Measurements from ENCODE around the gene TCERG1L.

The TCERG1L gene

DNA sequence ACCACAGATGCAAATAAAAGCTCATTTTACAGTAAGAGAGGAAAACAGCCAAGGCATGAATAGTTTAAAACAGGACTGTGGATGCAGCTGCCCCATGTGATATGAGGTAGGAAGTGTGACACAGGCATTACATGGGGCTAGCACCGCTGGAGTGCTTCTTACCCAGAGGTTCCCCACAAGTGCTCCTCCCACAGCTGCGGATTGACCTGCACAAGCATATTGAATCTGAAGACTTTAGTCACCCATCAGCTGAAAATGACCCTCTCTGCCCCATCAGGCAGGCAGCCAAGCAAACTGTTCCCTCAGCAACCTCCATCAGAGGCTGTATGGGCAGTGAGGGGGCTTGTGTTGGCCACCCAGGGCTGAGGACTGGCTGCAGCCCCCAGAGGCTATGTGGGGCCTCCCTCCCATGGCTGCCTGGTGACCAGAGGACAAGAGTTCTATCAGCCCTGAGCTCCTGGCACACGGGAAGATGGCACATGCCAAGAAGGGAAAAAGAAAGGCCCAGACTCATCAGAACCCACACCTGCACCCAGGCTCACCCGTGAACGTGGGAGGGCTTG, 98.7 kb downstream of the TCERG1L start:
- TF ChIP-seq ZNF274 (IDR thresholded peaks at IDR 0.05; ENCODE audit: low read depth, low read length), result no peak
- H3K4me3 ChIP-seq (ENCODE audit: low read length), result no peak overlapping the region

DNA sequence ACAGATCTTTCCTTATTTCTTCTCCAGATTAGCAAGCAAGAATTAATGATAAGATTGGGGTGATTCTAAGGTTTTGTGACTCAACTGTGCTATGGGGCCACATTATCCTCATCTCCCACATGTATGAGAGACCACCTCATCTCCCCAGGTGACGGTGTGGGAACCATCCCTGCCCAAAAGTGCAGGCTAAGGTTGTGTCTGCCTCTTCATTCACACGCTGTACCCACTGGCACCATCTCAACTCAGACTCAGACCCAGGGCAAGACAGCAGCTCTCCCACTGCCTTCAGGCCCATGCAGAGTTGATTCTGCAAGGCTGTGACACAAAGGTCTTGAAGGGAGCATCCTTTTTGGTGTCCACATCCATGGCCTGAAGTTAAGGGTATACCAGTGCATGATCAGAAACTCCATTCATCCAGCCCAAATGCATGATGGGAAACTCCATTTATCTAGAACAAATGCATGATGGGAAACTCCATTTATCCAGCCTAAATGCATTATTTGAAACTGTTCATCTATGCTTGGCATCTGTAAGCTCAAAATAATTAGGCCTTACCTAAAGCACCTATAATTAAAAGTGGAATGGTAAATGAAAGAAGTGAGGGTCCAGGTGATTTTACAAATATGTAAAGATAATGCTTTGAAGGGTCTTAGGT, 99.4 kb downstream of the TCERG1L start:
- no peak for TF ChIP-seq ZNF274 (IDR thresholded peaks at IDR 0.05; ENCODE audit: low read depth, low read length)
- H3K4me3 ChIP-seq (ENCODE audit: low read length), result no peak overlapping the region

DNA sequence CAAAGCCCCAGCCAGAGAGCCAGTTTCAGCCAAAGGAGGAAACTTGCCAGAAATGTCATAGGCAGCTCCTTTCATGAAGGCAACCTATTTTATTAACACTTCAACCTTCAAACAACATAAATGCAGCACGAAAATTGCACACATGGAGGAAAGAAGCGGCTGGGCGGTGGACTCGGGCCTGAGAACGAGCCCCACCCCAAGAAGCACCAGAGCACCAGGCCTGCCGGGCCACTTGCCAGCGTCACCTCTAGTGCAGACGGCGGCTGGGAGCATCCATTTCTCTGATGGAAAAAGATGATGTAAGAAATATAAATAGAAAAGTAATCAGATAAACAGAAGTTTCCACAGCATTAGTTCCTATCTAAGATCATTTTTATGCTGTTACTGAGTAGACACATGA, 100.0 kb downstream of the TCERG1L start:
- TF ChIP-seq ZNF274 (IDR thresholded peaks at IDR 0.05; ENCODE audit: low read depth, low read length), result no peak
- no peak overlapping the region for H3K4me3 ChIP-seq (ENCODE audit: low read length)

DNA sequence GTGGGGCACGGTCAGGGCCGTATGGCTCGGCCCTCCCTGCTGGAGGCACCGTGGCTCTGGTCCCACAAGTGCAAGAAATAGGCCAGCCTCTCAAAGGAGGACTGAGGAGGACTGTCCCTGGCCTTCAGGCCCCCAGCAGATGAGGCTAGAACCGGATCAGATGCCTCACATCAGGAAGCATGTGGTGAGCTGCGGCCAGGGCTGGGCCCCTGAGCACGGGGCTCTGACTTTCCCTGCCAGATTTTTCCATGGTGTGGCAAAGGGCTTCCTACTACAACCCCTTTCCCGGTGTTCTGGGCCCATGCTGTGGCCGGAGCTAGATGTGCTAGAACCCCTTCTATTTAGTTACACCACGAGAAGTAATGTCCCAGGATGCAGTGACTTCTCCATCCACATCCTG, 100.4 kb downstream of the TCERG1L start:
- no peak for TF ChIP-seq ZNF274 (IDR thresholded peaks at IDR 0.05; ENCODE audit: low read depth, low read length)

DNA sequence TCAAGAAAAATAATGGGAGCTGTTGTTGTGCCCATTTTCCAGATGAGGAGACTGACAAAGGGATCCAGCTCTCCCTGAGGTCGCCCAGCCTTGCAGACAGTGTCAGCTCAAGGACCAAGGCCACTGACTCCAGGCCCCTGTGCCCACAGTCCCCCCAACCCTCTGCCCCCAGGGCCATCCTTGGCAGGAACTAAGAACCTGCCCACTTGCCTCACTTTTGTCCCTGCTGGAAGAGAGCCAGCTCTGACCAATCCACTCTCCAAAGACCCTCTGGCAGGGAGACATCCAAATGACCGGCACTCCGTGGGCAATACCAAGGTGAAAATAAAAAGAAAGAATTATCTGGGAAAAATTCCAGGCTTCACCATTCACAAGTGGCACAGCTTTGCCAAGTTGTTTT, 101.3 kb downstream of the TCERG1L start:
- TF ChIP-seq ZNF274 (IDR thresholded peaks at IDR 0.05; ENCODE audit: low read depth, low read length), result no peak
- H3K4me3 ChIP-seq (ENCODE audit: low read length), result no peak overlapping the region

More for the DNA sequence above, 100.4 kb downstream of the TCERG1L start:
- H3K4me3 ChIP-seq (ENCODE audit: low read length), result no peak overlapping the region

DNA sequence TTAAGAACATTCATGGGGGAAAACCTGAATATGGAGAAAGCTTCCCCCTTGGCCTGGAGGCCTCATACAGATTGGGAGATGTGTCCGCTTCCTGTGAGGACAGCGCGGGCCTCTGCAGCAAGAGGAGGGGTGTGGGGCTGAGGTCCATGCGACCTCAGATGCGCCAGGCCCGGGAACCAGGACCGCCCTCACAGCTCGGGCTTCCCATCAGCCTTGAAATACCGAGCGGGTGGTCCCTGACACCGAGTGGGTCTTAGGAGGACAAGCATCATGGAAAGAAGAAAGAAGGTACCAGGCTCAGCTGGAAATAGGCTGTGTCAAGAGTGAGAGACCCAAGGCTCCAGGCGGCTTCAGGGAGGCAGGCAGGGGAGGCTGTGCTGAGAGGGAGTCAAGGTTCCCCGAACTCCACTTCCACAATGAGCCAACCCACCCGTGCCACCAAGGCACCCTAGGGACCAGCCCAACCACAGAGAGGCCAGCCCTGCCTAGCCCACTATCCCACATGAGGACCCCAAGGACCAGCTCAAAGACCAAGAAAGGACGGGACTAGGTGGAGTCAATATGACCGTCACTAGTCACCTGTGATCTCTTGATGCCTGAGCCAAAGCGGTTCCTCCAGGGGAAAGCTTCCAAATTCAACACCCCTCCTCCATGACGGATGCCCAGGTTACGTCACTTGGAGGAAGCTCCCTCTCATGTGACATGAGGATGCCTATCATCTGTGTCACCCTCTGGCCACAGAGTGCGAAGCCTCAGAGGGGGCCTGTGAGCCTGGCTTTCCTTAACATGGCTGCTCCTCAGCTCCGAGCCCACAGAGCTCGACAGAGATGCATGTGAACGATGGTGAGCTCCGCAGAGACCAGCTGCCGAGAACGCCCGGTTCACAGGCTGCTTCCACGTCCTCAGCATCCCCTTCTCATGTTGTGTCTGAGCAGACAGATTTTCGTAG, 103.7 kb downstream of the TCERG1L start:
- no peak for TF ChIP-seq ZNF274 (IDR thresholded peaks at IDR 0.05; ENCODE audit: low read depth, low read length)
- H3K4me3 ChIP-seq (ENCODE audit: low read length), result no peak overlapping the region

DNA sequence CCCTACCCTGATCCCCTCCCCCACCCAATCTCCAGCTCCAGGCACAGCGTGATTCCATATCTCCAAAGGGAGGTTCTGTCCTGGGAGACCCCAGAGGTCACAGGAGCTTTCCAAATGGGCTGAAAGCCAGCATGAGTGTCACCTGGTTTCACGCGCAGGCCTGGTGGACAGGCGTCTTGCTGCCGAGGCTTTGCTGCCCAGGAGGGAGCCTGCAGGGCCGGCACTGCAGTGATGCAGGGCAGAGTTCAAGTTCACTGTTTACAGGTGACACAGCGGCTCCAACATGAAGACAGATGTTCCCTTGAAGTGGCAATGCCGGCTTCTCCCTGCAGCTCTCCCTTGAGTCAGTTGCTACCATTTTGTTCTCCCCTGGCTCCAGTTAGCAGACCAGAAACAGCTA, 104.3 kb downstream of the TCERG1L start:
- H3K4me3 ChIP-seq (ENCODE audit: low read length), result no peak overlapping the region
- TF ChIP-seq ZNF274 (IDR thresholded peaks at IDR 0.05; ENCODE audit: low read depth, low read length), result no peak

DNA sequence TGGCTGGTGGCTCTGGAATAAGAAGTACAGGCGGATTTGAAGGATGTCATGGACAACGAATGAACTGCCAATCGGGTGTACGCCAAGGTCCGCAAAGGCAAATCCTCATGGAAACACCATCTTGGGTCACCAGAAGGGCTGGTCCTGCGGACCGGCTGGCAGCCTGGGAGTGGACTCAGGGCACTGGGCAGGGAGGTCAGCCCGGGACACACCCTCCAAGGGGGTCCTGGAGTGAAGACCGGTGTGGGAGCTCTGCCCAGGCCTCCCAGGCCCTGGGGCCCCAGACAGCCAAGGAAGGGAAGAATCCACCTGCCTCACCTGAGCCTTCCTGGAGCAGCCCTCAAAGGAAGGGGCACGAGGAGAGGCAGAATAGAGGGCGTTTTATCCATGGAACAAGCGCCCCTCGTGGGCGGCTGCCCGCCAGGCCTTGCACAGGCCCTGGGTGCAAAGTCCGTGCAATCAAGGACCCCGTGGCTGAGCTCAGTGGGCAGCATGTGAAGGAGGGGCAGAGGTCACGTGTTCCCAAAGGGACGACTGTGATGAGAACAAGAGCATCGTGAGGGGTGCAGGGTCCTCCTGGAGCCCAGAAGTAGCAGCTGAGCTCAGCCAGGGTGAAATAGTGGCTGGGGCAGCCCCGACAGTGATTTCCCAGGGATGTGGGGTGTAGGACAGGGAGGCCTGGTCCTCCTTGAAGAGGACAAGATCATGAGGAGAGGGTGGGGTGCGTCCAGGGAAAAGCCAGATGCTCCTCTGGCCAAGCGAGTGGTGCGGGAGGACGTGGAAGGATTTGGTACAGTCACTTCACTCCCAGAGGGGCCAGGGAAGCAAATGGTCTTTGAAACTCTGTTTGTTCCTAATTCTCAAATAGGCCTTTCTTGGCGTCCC, 105.2 kb downstream of the TCERG1L start:
- TF ChIP-seq ZNF274 (IDR thresholded peaks at IDR 0.05; ENCODE audit: low read depth, low read length), result no peak
- H3K4me3 ChIP-seq (ENCODE audit: low read length), result no peak overlapping the region

DNA sequence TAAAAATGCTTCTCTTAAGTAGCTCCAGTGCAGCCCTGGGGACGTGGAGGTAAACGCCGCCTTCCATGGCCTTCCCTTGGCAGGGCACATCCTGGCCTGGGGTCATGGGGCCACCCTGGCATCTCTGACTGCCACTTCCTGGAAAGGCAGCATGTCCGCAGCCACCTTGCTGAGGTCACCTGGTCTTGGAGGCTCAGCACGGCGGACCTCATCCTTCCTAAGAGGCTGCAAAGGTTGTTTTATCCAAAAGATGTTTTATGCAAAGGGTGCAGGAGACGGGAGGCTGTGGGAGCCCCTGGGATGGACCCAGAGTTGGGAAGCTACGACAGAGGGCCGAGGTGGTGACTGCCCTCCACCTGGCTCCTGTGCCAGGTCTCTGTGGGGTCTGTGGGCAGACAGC, 106.0 kb downstream of the TCERG1L start:
- H3K4me3 ChIP-seq (ENCODE audit: low read length), result no peak overlapping the region
- TF ChIP-seq ZNF274 (IDR thresholded peaks at IDR 0.05; ENCODE audit: low read depth, low read length), result no peak

DNA sequence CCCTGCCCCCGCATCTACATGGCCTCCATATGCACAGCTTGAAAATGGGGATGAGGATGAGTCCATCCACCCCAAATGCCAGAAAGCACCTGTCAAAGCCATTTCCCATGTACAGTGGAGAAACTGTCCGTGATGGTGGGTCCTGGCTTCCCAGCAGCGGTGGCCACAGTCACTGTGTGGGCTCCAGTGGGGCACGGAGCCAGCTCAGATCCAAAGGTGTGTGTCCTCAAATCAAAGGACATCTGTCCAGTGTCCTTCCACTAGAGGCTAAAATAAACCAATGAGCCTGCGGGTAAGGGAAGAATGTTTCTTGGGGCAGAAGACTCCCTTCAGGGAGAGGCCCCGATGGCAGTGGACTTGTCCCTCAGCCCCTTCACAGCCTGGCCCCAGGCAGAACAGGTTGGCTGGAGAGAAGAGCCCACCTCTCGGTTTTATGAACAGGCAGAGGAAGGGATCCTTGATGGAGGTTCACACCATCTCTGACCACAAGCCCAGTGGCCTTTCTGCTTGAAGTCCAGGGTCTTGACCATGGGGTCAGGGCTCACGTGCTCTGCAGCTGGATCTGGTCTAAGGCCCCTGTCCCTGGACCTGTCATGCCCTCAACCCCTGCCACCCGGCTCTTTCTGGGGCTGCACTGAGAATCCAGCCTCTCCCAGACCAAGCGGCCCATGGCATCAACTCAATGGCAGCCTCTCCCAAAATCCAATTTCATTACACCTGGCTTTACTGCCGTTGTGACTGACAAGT, 106.9 kb downstream of the TCERG1L start:
- H3K4me3 ChIP-seq (ENCODE audit: low read length), result no peak overlapping the region
- no peak for TF ChIP-seq ZNF274 (IDR thresholded peaks at IDR 0.05; ENCODE audit: low read depth, low read length)

DNA sequence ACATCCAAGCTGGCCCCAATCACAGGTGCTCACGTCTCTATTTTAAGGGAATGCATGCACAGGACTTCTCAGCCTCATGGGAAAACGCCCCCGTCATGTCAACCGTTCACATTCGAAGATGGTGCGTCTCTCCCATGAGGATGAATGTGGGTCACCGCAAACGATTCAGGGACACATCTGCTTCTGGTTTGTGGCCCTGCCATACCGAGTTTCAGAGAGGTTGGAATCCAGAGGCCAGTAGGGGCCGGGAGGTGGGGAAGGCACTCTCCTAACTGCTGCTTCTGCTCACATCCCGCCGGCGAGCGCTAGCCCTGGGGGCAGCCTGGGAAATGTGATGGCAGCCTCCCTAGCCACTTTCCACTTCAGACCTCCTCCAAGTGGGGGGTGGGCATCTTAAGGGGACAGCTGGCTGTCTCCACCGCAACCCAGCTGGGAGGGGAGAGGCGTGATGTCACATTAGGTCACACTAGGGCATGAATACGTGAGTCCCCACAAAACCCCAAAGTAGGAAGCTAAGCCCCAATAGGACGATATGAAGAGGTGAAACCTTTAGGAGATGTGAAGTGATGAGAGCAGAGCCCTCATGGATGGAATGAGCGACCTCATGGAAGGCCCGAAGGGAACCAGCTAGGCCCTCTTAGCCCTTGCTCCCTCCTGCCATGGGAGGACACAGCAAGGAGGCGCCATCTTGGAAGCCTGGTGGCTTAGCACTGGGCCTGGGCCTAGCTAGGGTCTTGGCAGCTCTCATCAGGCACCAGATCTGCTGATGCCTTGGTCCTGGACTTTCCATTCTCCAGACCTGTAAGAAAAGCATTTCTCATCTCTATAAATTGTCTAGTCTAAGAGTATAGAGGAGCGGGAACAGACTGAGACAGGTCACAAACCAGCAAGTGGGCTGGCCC, 107.8 kb downstream of the TCERG1L start:
- TF ChIP-seq ZNF274 (IDR thresholded peaks at IDR 0.05; ENCODE audit: low read depth, low read length), result no peak
- H3K4me3 ChIP-seq (ENCODE audit: low read length), result no peak overlapping the region

DNA sequence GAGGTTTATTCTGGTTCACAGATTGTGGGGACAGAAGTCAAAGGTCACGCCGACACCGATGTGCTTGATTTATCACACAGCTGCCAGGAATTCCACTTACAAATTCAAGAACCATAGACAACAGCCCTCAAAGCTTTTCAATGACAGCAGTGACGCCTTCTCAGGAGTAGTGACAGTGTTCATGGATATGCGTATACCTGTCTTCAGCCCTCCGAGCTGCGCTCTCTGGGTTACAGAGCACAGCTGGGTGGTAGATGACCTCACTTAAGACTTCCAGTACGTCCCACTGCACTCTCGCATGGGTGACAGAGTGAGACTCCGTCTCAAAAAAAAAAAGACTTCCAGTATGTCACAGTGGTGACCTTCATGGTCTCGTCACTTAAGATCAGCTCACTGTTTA, 108.5 kb downstream of the TCERG1L start:
- TF ChIP-seq ZNF274 (IDR thresholded peaks at IDR 0.05; ENCODE audit: low read depth, low read length), result no peak
- H3K4me3 ChIP-seq (ENCODE audit: low read length), result no peak overlapping the region

Measured in GM08714 (cell line).